Measurements from ENCODE around the gene RGS7. TPM values are rescaled to one million over a fixed set of nuclear protein-coding genes. Genes with fewer than 3 reads are reported as not detected.

RGS7 gene
- total RNA-seq, 1 experiment from 2014 or later, result 1.5 TPM

DNA sequence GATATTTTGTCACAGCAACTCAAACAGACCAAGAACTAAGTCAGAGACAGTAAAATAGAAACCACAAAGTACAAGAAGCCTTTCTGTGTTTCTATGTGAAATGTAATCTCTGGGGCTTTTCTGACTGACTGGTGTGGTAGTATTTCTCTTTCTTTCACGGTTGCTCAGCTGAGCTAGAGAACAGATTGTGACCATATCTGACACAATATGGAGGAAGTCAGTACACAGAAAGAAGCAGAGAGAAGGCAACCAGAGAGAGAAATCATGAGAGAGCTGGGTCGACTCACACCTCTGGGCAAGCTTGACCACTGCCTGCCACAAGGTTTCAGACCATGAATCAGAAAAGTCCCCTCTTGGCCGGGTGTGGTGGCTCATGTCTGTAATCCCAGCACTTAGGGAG is 536.2 kb downstream of the RGS7 start:
- Mint-ChIP-seq H3K9me3 (no peaks in the 10 kb centered on the region), H3K27ac (no peak overlapping the region), H3K4me1 (no peaks in the 10 kb centered on the region), H3K4me3 (no peak overlapping the region), H3K27me3 (ENCODE audit: low read depth) (no peaks in the 10 kb centered on the region), H3K36me3 (ENCODE audit: insufficient read depth in 1 of 3, low read depth in 3 of 3) (no peaks in the 10 kb centered on the region; a peak in 1 of 7 replicates)
- no peak for DNase-seq
- H3T11ph ChIP-seq (ENCODE audit: low read length), result no peak overlapping the region
- H2AK5ac ChIP-seq (ENCODE audit: insufficient read length, low read length), result no peak overlapping the region
- H3K27ac ChIP-seq (ENCODE audit: insufficient read length, low read depth, low read length), result no peak overlapping the region
- H3K4me2 ChIP-seq (ENCODE audit: insufficient read depth, insufficient read length, low read length), result no peak overlapping the region
- H2BK15ac ChIP-seq (ENCODE audit: low read depth, low read length), result no peak overlapping the region
- H4K91ac ChIP-seq (ENCODE audit: insufficient read length, low read depth, low read length), result no peak overlapping the region
- TF ChIP-seq, protein P1, sequence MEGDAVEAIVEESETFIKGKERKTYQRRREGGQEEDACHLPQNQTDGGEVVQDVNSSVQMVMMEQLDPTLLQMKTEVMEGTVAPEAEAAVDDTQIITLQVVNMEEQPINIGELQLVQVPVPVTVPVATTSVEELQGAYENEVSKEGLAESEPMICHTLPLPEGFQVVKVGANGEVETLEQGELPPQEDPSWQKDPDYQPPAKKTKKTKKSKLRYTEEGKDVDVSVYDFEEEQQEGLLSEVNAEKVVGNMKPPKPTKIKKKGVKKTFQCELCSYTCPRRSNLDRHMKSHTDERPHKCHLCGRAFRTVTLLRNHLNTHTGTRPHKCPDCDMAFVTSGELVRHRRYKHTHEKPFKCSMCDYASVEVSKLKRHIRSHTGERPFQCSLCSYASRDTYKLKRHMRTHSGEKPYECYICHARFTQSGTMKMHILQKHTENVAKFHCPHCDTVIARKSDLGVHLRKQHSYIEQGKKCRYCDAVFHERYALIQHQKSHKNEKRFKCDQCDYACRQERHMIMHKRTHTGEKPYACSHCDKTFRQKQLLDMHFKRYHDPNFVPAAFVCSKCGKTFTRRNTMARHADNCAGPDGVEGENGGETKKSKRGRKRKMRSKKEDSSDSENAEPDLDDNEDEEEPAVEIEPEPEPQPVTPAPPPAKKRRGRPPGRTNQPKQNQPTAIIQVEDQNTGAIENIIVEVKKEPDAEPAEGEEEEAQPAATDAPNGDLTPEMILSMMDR (conservative IDR thresholded peaks at IDR 0.05), result no peak
- H2BK5ac ChIP-seq (ENCODE audit: insufficient read length, low read length), result no peak overlapping the region
- no peak overlapping the region for H3K4ac ChIP-seq (ENCODE audit: low read depth, low read length)
- no peak overlapping the region for H3K14ac ChIP-seq (ENCODE audit: insufficient read depth, low read length)
- H3K79me1 ChIP-seq (ENCODE audit: insufficient read depth, low read depth, low read length, poor library complexity, severe bottlenecking), result no peaks in the 10 kb centered on the region
- no peak overlapping the region for H4K5ac ChIP-seq (ENCODE audit: insufficient read length, low read depth, low read length)
- H2BK20ac ChIP-seq (ENCODE audit: low read depth, low read length, poor library complexity, severe bottlenecking), result no peak overlapping the region
- WGBS (ENCODE audit: extremely low coverage, insufficient read length, low lambda C conversion rate), result no CpG with 5 or more reads among the region's 3 CpGs
- H4K8ac ChIP-seq (replicated peaks; ENCODE audit: insufficient read length, low read depth, low read length), result no peak overlapping the region
- no peak overlapping the region for H2BK120ac ChIP-seq (ENCODE audit: low read depth, low read length, poor library complexity, severe bottlenecking)
- no peaks in the 10 kb centered on the region for H3K23me2 ChIP-seq (ENCODE audit: insufficient read length, low read depth, low read length, poor library complexity, severe bottlenecking)
- H3K27me3 ChIP-seq (ENCODE audit: insufficient read depth, low read length), result no peaks in the 10 kb centered on the region
- H2AFZ ChIP-seq (ENCODE audit: low read length), result no peak overlapping the region
- H3K4me1 ChIP-seq (ENCODE audit: insufficient read depth, low read length), result no peaks in the 10 kb centered on the region
- no peaks in the 10 kb centered on the region for H3K9me3 ChIP-seq (ENCODE audit: control insufficient read depth, low read depth, low read length)
- no peak overlapping the region for H3K56ac ChIP-seq (ENCODE audit: insufficient read length, low read depth, low read length)
- H3K9ac ChIP-seq (ENCODE audit: extremely low read depth, insufficient read length, low read length), result no peak overlapping the region
- no peak overlapping the region for H2BK12ac ChIP-seq (ENCODE audit: insufficient read length, low read depth, low read length)
- H4K20me1 ChIP-seq (ENCODE audit: control insufficient read depth, insufficient read depth, insufficient read length), result no peaks in the 10 kb centered on the region
- no peaks in the 10 kb centered on the region for H3K79me2 ChIP-seq (ENCODE audit: insufficient read depth, low read length)
- no peak overlapping the region for H3K23ac ChIP-seq (ENCODE audit: insufficient read length, low read depth, low read length)
- H3K18ac ChIP-seq (ENCODE audit: insufficient read length, low read depth, low read length), result no peak overlapping the region
